Measurements from ENCODE around the gene TECPR2. TPM values are rescaled to one million over a fixed set of nuclear protein-coding genes. Genes with fewer than 3 reads are reported as not detected.

Gene TECPR2
- total and polyA plus RNA-seq, 2 of the 13 experiments (the other 11 are each of a cell fraction or from before 2014, with no cell fraction given) = 3.5 to 5.7 TPM

DNA sequence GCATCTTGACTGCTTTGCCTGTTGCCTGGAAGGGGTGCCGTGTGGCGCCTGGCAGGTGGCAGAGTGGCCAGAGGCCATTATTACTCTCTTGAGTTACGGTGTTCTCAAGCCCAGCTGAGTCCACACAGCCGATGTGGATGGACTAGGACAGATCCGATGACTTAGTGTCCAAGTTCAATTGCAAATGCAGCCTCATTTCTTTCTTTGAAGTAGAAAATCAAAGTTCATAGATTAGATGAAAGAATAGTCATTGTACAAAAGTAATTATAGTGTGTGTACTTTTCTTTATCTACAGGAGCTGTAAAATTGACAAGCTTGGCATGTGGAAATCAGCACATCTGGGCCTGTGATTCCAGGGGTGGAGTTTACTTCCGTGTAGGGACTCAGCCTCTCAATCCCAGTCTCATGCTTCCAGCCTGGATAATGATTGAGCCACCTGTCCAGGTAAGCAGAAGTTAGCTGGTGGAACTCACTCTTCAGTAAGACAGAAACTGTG is 102.2 kb downstream of the TECPR2 start (continued):
- TF ChIP-seq, protein P1, sequence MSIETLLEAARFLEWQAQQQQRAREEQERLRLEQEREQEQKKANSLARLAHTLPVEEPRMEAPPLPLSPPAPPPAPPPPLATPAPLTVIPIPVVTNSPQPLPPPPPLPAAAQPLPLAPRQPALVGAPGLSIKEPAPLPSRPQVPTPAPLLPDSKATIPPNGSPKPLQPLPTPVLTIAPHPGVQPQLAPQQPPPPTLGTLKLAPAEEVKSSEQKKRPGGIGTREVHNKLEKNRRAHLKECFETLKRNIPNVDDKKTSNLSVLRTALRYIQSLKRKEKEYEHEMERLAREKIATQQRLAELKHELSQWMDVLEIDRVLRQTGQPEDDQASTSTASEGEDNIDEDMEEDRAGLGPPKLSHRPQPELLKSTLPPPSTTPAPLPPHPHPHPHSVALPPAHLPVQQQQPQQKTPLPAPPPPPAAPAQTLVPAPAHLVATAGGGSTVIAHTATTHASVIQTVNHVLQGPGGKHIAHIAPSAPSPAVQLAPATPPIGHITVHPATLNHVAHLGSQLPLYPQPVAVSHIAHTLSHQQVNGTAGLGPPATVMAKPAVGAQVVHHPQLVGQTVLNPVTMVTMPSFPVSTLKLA (IDR thresholded peaks at IDR 0.05) = no peak
- TF ChIP-seq EZH2 (conservative IDR thresholded peaks at IDR 0.05; ENCODE audit: low read depth, low read length) = no peak
- TF ChIP-seq, protein P2, sequence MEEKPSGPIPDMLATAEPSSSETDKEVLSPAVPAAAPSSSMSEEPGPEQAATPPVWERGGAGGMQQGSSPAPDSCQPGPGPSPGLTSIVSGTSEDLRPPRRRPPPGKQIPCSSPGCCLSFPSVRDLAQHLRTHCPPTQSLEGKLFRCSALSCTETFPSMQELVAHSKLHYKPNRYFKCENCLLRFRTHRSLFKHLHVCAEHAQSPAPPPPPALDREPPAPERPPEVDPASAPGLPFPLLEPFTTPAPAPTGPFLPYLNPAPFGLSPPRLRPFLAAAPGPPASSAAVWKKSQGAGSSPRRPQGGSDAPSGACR (CRISPR knock-in tag; IDR thresholded peaks at IDR 0.05) = no peak
- TF ChIP-seq ZNF496 (CRISPR knock-in tag; IDR thresholded peaks at IDR 0.05; ENCODE audit: insufficient replicate concordance) = no peak
- TF ChIP-seq ZBTB42 (CRISPR knock-in tag; IDR thresholded peaks at IDR 0.05) = peak; percentile 99
- TF ChIP-seq, protein P3, sequence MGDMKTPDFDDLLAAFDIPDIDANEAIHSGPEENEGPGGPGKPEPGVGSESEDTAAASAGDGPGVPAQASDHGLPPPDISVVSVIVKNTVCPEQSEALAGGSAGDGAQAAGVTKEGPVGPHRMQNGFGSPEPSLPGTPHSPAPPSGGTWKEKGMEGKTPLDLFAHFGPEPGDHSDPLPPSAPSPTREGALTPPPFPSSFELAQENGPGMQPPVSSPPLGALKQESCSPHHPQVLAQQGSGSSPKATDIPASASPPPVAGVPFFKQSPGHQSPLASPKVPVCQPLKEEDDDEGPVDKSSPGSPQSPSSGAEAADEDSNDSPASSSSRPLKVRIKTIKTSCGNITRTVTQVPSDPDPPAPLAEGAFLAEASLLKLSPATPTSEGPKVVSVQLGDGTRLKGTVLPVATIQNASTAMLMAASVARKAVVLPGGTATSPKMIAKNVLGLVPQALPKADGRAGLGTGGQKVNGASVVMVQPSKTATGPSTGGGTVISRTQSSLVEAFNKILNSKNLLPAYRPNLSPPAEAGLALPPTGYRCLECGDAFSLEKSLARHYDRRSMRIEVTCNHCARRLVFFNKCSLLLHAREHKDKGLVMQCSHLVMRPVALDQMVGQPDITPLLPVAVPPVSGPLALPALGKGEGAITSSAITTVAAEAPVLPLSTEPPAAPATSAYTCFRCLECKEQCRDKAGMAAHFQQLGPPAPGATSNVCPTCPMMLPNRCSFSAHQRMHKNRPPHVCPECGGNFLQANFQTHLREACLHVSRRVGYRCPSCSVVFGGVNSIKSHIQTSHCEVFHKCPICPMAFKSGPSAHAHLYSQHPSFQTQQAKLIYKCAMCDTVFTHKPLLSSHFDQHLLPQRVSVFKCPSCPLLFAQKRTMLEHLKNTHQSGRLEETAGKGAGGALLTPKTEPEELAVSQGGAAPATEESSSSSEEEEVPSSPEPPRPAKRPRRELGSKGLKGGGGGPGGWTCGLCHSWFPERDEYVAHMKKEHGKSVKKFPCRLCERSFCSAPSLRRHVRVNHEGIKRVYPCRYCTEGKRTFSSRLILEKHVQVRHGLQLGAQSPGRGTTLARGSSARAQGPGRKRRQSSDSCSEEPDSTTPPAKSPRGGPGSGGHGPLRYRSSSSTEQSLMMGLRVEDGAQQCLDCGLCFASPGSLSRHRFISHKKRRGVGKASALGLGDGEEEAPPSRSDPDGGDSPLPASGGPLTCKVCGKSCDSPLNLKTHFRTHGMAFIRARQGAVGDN (CRISPR knock-in tag; IDR thresholded peaks at IDR 0.05) = peak; percentile 44; the same call in 1 of the 2 replicates
- TF ChIP-seq, protein P4, sequence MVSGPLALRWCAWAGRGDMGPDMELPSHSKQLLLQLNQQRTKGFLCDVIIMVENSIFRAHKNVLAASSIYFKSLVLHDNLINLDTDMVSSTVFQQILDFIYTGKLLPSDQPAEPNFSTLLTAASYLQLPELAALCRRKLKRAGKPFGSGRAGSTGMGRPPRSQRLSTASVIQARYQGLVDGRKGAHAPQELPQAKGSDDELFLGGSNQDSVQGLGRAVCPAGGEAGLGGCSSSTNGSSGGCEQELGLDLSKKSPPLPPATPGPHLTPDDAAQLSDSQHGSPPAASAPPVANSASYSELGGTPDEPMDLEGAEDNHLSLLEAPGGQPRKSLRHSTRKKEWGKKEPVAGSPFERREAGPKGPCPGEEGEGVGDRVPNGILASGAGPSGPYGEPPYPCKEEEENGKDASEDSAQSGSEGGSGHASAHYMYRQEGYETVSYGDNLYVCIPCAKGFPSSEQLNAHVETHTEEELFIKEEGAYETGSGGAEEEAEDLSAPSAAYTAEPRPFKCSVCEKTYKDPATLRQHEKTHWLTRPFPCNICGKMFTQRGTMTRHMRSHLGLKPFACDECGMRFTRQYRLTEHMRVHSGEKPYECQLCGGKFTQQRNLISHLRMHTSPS (CRISPR knock-in tag; IDR thresholded peaks at IDR 0.05; ENCODE audit: low read depth) = 0 out of 2 replicates have a peak, but pooled peaks have one; percentile 16
- TF ChIP-seq ZNF782 (CRISPR knock-in tag; IDR thresholded peaks at IDR 0.05; ENCODE audit: borderline replicate concordance) = no peak
